Fibroblast of lung (primary cell): ENCODE measurements around the gene FRMD7. TPM values are rescaled to one million over a fixed set of nuclear protein-coding genes. Genes with fewer than 3 reads are reported as not detected.
"Not testable (repeated sequence)": the region's sequence is repeated elsewhere in the genome, so short reads cannot be mapped to it uniquely, and the experiment has no call there.

Experiments used
- DNase-seq, 2 donors: peaks; one replicate each; pipeline versions ENCODE4 v3.0.0 to v3.0.0-alpha.2; 2010; ENCODE audit warnings: low read depth in 2 of 2
- H2AFZ ChIP-seq: 2 replicates; pipeline ENCODE4 v1.5.1; 2012; ENCODE audit warnings: low read length, control low read depth, inconsistent platforms
- H3K27ac ChIP-seq: 2 replicates; pipeline ENCODE4 v1.5.1; 2011; ENCODE audit warnings: low read length, control low read depth; ENCODE audit not compliant: insufficient read depth
- H3K27me3 ChIP-seq: 2 replicates; pipeline ENCODE4 v1.5.1; 2011; ENCODE audit warnings: mild to moderate bottlenecking, low read length; ENCODE audit not compliant: control insufficient read depth, insufficient read depth
- H3K36me3 ChIP-seq: 2 replicates; pipeline ENCODE4 v1.5.1; 2011; ENCODE audit warnings: low read length; ENCODE audit not compliant: control insufficient read depth, insufficient read depth
- H3K4me1 ChIP-seq: 2 replicates; pipeline ENCODE4 v1.5.1; 2011; ENCODE audit warnings: low read length; ENCODE audit not compliant: control insufficient read depth, insufficient read depth; ENCODE audit errors: extremely low read depth
- H3K4me2 ChIP-seq: 2 replicates; pipeline ENCODE4 v1.5.1; 2011; ENCODE audit warnings: low read length, control low read depth; ENCODE audit not compliant: insufficient read depth; ENCODE audit errors: extremely low read depth
- H3K4me3 ChIP-seq, 4 experiments: fragments of 200-600 bp in 1 of 4; sonication (generic) in 1 of 4; replicated peaks in 1 of 4; 2 replicates each; pipeline ENCODE4 v1.5.1; 2011 to 2016; ENCODE audit warnings: low read length in 4 of 4, low read depth in 3 of 4, mild to moderate bottlenecking in 3 of 4, control low read depth in 2 of 4, inconsistent platforms in 1 of 4, mixed read lengths in 1 of 4; ENCODE audit not compliant: insufficient read depth in 1 of 4; ENCODE audit errors: control extremely low read depth in 1 of 4
- H3K79me2 ChIP-seq: 2 replicates; pipeline ENCODE4 v1.5.1; 2012; ENCODE audit warnings: mild to moderate bottlenecking, low read length, inconsistent platforms; ENCODE audit not compliant: control insufficient read depth, insufficient read depth
- H3K9ac ChIP-seq: 2 replicates; pipeline ENCODE4 v1.5.1; 2011; ENCODE audit warnings: mild to moderate bottlenecking, low read length, control low read depth; ENCODE audit not compliant: insufficient read depth
- H3K9me3 ChIP-seq: 2 replicates; pipeline ENCODE4 v1.5.1; 2012; ENCODE audit warnings: low read depth, low read length; ENCODE audit not compliant: control insufficient read depth, insufficient read depth
- H4K20me1 ChIP-seq: 2 replicates; pipeline ENCODE4 v1.5.1; 2011; ENCODE audit warnings: low read length; ENCODE audit not compliant: control insufficient read depth, insufficient read depth; ENCODE audit errors: extremely low read depth
- CTCF ChIP-seq, 2 donors: IDR thresholded peaks in 1 of 2; conservative IDR thresholded peaks in 1 of 2; 1 replicate in 1 of 2; 2 replicates in 1 of 2; pipeline ENCODE4 v1.5.1; 2011 to 2012; ENCODE audit warnings: low read length in 2 of 2, control low read depth in 1 of 2, inconsistent platforms in 1 of 2, low read depth in 1 of 2, mild to moderate bottlenecking in 1 of 2
- EZH2 ChIP-seq: IDR thresholded peaks from 2 replicates; pipeline ENCODE4 v1.5.1; 2012; ENCODE audit warnings: low read length, control low read depth, mild to moderate bottlenecking; ENCODE audit errors: missing control alignments
- polyA plus RNA-seq, 2 donors: library from polyadenylated mRNA; depleted of rRNA in 1 of 2; stranded (reverse) in 1 of 2; unstranded in 1 of 2; fragments of >200 nt; gene quantifications; 2 replicates each; pipeline ENCODE4 v1.2.1, GENCODE V29; 2011 to 2012; ENCODE audit warnings: missing spikeins in 1 of 2
- total RNA-seq: library from RNA; depleted of rRNA; stranded (reverse); fragments of >200 nt; gene quantifications from 2 replicates; pipeline ENCODE4 v1.2.1, GENCODE V29; 2014

FRMD7 gene
- total and polyA plus RNA-seq, 2 donors (not counting 1 experiment from before 2014, with no cell fraction given): under 0.01 to 0.10 TPM

DNA sequence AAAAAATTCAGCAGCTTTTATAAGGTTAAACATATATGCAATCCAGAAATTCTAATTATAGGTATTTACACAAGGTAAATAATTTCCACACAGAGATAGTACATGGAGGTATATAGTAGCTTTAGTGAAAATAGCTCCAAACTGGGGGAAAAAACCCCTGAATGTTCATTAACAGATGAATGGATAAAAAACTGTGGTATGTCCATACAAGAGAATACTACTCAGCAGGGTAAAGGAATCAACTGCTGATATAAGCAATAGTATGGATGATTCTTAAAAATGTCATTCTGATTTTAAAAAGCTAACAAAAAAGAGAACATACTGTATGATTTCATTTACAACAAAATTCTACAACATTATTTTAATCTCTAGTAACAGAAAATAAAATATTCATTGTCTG, 37.2 kb upstream of the FRMD7 start:
- Histone ChIP-seq H3K9ac (no peak overlapping the region), H3K36me3 (no peaks in the 10 kb centered on the region), H3K4me3 (no peak overlapping the region), H3K4me1 (no peaks in the 10 kb centered on the region), H2AFZ (no peak overlapping the region), H4K20me1 (no peaks in the 10 kb centered on the region), H3K9me3 (no peaks in the 10 kb centered on the region), H3K27ac (no peak overlapping the region), H3K4me2 (no peak overlapping the region), H3K27me3 (no peaks in the 10 kb centered on the region), H3K79me2 (no peaks in the 10 kb centered on the region)
- TF ChIP-seq EZH2 (no peak), CTCF (conservative IDR thresholded peaks at IDR 0.05 in 1 of 2, IDR thresholded peaks at IDR 0.05 in 1 of 2; ENCODE audit: low read depth in 1 of 2, low read length in 2 of 2) (no peak)
- no peak for DNase-seq

GRCh38 chrX:132163094-132163493, 35.3 kb upstream of the FRMD7 start:
- not testable (repeated sequence) for H2AFZ ChIP-seq, H3K36me3 ChIP-seq, H3K9ac ChIP-seq, H3K27me3 ChIP-seq, H3K4me1 ChIP-seq, H3K4me3 ChIP-seq, H3K27ac ChIP-seq, DNase-seq, H3K4me2 ChIP-seq, H4K20me1 ChIP-seq, H3K9me3 ChIP-seq, H3K79me2 ChIP-seq

GRCh38 chrX:132153166-132153565, 25.3 kb upstream of the FRMD7 start:
- Histone ChIP-seq H4K20me1 (no peaks in the 10 kb centered on the region), H3K79me2 (no peaks in the 10 kb centered on the region), H3K4me3 (no peak overlapping the region), H3K27me3 (no peaks in the 10 kb centered on the region), H3K9ac (no peak overlapping the region), H3K4me2 (no peak overlapping the region), H3K9me3 (no peaks in the 10 kb centered on the region), H3K27ac (no peak overlapping the region), H2AFZ (no peak overlapping the region), H3K36me3 (no peaks in the 10 kb centered on the region), H3K4me1 (no peaks in the 10 kb centered on the region)
- no peak for DNase-seq
- TF ChIP-seq EZH2: no peak
- no peak for TF ChIP-seq CTCF (conservative IDR thresholded peaks at IDR 0.05 in 1 of 2, IDR thresholded peaks at IDR 0.05 in 1 of 2; ENCODE audit: low read depth in 1 of 2, low read length in 2 of 2)
